GM12865 (cell line): ENCODE measurements around the gene WDR45B.

Experiments used
- DNase-seq: peaks from one replicate; pipeline ENCODE4 v3.0.0; 2010; ENCODE audit warnings: low read depth
- H3K4me3 ChIP-seq: 2 replicates; pipeline ENCODE4 v1.5.1; 2011; ENCODE audit warnings: mild to moderate bottlenecking, low read depth, low read length, control low read depth
- TF ChIP-seq, protein P1 (sequence below): IDR thresholded peaks from 2 replicates; pipeline ENCODE4 v1.5.1; 2011; ENCODE audit warnings: low read length, control low read depth, low read depth, inconsistent platforms; ENCODE audit not compliant: insufficient read depth; ENCODE audit errors: missing control alignments

WDR45B gene

GRCh38 chr17:82640036-82640435 lies 8.2 kb downstream of the WDR45B start:
- no peak for DNase-seq
- TF ChIP-seq, protein P1, sequence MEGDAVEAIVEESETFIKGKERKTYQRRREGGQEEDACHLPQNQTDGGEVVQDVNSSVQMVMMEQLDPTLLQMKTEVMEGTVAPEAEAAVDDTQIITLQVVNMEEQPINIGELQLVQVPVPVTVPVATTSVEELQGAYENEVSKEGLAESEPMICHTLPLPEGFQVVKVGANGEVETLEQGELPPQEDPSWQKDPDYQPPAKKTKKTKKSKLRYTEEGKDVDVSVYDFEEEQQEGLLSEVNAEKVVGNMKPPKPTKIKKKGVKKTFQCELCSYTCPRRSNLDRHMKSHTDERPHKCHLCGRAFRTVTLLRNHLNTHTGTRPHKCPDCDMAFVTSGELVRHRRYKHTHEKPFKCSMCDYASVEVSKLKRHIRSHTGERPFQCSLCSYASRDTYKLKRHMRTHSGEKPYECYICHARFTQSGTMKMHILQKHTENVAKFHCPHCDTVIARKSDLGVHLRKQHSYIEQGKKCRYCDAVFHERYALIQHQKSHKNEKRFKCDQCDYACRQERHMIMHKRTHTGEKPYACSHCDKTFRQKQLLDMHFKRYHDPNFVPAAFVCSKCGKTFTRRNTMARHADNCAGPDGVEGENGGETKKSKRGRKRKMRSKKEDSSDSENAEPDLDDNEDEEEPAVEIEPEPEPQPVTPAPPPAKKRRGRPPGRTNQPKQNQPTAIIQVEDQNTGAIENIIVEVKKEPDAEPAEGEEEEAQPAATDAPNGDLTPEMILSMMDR: no peak
- H3K4me3 ChIP-seq: no peak overlapping the region

DNA sequence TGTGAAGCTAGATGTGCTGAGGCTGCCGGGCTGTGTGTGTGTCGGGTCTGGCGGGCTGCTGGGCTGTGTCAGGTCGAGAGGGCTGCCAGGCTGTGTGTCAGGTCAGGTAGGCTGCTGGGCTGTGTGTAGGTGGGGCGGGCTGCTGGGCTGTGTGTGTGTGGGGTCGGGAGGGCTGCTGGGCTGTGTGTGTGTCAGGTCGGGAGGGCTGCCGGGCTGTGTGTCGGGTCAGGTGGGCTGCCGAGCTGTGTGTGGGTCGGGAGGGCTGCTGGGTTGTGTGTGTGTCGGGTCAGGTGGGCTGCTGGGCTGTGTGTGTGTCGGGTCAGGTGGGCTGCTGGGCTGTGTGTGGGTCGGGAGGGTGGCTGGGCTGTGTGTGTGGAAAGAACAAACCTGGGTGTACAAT lies 8.6 kb downstream of the WDR45B start:
- H3K4me3 ChIP-seq: no peak overlapping the region
- TF ChIP-seq, protein P1: no peak
- DNase-seq: no peak

DNA sequence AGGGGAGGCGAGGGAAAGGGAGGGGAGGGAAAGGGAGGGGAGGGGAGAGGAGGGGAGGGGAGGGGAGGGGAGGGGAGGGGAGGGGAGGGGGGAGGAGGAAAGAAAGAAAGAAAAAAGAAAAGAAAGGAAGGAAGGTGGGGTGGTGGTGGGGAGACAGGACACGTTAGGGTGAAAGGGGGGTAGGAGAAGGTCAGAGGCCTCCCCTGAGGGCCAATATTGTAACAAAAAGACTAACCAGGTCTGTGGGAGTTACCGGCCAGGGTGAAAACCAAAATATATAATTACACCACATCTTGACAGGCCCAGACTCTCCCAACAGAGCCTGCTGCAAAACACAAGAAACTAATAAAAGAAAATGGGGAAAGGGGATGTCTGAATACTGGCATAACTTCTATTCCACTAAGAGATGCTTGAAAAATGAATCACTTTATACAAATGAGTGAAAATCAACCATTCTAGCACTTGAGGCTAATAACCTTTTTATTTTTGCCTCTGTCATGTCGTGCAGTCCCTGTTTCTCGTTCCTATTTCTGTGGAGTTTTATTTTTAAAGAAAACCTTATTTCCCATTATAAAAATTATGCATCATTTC lies 10.0 kb downstream of the WDR45B start:
- TF ChIP-seq, protein P1: no peak
- H3K4me3 ChIP-seq: no peak overlapping the region
- no peak for DNase-seq

DNA sequence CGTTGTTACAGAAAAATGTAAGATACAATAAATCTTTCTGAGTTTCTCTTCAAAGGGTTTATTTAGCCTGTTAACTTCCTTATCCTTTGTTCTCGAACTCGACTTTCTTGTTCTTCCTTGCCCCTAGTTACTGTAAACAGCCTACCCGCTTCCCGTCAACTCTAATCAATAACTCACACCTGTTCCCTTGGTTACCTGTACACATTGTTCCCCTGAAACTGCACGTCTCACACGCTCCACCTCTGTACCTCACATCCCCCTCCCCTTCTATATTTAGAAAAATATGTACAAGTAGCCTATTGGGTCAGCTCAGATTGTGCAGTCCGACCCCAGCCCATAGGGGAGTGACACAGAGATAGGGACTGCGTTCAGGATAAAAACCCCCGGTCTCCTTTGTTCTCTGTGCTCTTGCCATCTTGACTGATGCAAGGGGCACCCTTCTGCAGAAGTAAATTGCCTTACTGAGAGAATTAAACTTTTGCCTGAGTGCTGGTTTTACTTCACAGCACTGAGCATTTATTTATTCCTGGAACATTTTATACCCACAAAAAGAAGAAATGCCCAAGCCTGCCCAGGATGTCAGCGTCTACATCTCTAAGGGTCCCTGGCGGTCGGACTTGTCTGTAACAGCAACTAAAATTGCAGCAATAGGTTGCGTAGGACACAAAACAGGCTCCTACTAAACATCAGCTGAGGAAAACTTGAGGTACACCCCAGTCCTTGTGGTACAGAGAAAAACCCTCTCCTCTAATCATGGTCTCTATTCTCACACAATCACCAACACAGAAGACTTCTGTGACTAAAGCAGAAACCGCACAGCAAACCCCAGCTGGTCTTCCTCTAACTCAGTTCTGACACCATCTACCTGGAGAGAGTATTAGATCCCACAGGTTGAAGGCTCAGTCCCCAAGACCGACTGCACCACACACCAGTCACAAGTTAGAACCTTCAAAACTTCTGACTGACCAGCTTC lies 11.3 kb downstream of the WDR45B start:
- DNase-seq: no peak
- H3K4me3 ChIP-seq: no peak overlapping the region
- TF ChIP-seq, protein P1: no peak

DNA sequence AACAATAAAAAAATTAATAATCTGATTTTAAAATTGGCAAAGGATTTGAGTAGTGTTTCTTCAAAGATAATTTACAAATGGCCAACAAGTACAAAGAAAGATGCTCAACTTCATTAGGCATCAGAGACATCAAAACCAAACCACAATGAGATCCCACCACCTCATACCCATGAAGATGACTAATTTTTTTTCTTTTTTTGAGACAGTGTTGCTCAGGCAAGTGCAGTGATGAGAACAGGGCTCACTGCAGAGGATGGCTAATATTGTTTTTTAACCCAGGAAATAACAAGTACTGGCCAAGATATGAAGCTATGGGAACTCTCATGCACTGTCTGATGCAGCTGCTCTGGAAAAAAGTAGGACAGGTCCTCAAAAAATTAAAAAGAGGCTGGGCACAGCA lies 14.9 kb downstream of the WDR45B start:
- TF ChIP-seq, protein P1: no peak
- no peak for DNase-seq
- H3K4me3 ChIP-seq: no peak overlapping the region

DNA sequence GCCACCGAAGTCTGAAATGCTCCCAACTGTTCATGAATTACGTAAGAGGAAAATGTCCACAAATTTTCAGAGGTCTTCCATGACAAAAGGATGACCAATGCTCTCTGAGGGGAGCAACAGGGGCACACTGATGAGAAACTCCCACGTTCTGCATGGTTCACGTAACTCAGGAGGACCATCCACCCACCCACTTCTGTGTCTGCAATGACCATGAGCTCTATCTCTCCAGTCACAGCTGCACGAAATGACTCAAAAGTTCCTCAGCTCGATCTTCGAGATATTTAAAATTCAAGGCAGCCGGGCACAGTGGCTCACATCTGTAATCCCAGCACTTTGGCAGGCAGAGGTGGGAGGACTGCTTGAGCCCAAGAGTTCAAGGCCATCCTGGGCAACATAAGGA lies 15.8 kb downstream of the WDR45B start:
- TF ChIP-seq, protein P1: no peak
- no peak overlapping the region for H3K4me3 ChIP-seq
- DNase-seq: no peak
